Measurements from ENCODE around the gene PRR23E.

The PRR23E gene, protein sequence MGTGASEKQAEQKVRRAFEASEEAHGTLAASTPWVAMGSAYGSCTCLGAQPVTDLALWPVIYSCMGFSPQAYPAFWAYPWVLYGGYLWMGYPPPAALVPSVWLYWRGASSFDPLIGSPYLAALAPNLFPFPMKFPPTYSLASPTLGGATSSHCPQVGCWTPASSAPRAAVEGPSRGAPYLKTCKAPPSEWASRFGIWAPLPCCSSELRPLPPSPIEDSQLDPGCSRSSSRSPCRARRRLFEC

DNA sequence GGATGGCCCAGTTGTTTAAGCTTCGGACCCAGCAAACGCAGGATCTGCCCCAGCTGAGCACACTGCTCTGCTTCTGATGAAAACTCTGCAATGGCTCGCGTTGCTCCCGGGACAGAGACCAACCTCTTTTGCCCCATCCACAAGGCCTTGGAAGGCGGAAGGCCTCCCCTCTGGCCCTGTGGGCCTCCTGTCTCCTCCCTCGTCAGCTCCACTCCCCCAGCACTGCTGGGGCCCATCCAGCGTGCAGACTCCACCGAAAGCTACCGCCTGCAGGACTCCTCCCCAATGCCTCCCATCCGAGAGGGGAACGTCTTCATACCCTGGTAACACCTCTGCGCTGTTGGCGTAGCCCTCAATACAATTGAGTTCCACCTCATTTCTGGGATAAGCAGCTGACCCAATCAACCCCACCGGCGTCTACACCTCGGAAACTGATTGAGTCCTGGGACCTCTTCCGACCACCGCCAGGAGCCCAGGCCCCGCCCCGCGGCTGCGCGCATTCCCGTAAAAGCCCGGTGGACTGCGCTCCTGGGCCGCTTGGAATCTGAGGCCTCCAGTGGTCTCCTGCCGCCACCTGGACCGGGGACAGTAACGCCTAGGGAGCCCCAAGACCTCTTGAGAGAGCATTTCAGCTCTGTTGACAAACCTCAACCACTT, at the start of gene PRR23E:
Gene PRR23E (plus strand): TSS at position 556 of the 657 bp plus-strand sequence. CDS start 3,555 bp downstream, outside the sequence.
- ATAC-seq = no peak

DNA sequence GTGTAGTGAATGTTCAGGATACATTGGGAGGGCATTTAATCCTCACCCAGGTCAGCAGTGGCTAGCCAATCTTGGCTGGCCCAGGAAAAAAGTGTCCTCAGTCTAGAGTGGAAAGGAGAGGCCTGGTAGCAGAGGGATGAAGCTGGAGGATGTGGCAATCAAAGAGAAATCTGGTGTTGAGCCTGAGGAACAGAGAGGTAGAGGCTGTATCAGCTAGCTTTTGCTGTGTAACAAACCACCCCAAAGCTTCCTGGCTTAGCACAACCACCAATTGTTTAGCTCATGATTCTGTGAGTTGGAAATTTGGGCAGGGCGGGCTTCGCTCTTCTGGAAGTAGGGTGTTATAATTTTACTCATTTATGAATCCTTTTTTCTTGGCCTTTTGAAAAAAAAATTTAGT, 49.8 kb upstream of the PRR23E start:
- no peak for DNase-seq
- no peak for ATAC-seq

More for the DNA sequence above, at the start of gene PRR23E:
- no peak for DNase-seq

DNA sequence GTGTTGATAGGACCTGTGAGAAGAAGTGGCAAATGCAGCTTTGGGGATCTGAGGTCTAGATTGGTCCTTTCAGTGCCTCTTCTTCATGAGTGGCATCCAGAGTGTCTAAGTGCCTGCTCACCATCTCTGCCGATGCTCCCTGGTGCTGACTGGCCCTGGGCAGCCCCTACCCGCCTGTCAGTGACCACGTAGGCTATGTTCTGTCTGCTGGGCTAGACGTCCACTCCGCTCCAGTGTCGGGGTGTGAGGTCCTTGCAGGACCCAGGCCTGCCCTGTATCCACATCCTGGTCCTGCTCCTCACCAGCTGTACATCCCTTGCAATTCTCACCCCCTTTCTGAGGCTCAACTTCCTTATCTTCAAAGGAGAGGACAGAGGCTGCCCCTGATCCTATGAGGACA, 48.3 kb upstream of the PRR23E start:
- no peak for ATAC-seq
- DNase-seq = no peak

DNA sequence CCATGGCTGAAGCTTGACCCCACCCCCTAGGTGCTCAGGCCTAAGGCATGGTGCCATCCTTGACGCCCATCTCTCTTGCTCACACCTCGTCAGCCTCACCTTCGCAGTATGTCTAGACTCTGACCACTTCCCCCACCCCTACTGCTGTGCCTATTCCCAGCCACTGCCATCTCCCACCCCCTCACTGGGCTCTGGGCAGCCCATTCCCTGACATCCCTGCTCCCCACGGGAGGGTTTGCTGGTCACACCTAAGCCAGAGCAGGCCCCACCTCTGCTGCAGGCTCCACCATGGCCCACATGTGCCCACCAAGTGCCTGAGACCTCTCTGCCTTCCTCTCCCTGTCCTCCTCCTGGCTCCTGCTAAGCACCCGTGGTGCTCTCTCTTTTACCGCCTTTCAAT, 47.7 kb upstream of the PRR23E start:
- no peak for ATAC-seq
- DNase-seq = no peak

DNA sequence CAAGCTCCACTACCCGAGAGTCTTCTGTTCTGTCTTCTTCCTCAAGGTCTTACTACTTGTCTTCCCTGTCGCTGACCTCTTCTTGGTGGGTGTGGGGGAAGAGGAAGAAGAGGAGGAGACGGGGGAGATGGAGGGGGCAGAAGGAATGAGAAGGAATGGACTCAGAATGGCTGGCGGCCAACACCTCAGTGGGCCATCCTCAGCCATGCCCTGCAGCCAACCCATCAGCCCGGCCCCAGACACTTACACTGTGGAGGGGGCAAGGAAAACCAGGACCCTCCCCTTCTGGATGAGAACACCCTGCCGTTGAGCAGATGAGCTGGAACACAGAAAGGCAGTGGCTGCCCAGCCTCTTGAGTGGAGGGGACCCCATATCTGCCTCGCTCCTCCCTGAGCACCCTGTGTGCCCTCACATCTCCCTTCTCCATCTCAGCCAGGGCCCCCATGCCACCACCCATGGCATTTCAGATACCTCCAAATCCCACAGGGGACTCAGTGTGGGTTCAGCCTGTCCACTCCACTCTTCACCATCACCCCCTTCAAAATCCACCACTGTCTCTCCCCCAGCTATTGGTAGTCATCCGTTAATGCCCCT, 45.5 kb upstream of the PRR23E start:
- no peak for DNase-seq
- no peak for ATAC-seq

DNA sequence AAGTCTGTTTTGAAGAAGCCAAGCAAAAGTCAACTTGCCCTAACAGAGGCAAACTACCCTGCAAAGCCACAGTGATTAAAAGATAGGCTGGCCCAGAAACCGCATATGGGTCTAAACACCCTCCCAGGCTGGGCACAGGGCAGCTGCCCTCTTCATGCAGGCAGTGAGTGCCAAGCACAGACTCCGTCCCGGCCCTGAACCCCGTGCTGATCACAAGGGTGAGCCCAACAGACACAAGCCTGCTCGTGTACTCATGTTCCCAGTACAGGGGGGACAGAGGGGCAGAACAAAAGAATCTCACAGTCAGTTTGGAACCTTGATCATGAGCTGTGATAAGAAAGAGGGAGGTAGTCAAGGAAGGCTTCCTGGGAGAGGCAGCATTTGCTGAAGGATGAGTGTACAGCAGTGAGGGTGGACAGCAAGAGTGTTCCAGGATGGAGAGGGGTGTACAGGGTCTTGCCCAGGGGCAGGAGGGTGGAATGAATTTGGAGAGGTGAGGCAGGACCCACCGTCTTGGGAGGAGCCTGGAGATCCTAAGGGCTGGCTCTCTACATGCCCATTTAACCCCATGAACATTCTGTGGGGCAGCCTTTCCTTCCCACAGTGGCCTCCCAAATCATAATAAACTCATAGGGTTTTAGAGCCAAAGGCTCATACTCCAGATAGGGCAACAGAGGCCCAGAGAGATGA, 43.2 kb upstream of the PRR23E start:
- no peak for ATAC-seq

DNA sequence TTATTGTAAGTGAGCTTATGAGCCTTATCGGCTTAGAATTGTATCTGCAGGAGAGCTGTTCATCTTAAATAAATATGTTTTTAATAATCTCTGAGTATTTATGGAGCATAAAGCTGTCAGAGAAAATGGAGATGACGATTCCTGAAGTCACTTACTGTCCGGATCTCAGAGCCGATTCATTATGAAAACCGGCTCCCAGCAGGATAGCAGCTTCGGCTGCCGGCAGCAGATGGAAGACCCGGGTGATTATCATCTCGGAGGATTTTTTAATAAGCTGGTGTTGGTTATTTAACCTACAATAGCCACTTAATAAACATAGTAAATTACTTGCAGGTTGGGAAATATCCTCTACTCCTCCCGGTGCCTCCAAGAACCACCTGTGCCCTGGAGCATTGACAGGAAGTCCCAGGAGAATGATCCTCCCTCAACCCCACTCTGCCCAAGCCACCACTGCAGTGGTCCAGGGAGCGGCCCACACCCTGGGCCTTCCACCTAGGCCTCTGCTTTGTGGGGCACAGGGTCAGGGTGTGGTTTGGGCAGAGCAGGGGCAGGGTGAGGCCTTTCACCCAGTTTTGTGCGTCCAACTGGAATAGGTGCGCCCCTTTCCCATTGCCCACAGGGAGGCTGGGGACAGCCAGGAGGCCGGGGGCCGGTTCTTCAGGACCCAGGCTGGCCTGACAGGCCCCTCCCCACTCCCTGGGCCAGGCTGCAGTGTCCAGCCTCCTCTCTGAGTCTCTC, 42.2 kb upstream of the PRR23E start:
- DNase-seq = no peak
- ATAC-seq = no peak

More for the DNA sequence above, 43.2 kb upstream of the PRR23E start:
- DNase-seq = no peak

DNA sequence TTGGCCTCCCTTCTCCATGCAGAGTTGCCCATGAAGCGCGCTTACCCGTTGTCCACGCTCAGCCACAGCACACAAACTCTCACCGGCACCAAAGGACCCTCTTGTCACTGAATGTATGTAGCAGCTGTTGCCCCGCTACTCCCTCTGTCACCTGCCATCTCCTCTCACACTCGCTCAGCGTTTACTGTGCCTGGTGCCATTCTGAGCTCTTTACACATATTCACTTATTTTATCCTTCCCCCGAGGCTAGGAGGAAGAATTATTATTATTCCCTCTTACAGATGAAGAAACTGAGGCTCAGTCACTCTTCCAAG, 41.7 kb upstream of the PRR23E start:
- DNase-seq (no peak), ATAC-seq (no peak)

DNA sequence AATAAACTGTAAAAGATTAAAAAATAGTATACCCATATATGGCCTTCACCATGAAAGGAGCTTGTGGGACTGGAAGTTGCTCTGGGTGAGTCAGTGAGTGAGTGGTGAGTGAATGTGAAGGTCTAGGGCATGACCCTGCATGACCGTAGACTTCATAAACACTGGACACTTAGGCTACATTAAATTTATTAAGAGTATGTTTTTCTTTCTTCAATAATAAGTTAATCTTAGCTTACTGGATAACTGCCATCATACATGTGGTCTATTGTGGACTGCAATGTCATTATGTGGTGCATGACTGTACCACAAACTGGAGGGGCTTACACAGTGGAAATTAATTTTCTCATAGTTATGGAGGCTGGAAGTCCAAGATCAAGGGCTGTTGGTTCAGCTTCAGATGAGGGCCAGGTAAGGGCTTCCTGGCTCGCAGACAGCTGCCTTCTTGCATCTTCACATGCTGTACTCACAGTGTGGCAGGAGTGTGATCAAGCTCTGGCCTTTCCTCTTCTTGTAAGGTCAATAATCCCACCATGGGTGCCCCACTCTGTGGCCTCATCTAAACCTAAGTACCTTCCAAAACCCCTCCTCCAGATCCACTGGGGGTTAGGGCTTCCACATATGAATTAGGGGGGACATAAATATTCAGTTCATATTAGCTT, 40.8 kb upstream of the PRR23E start:
- DNase-seq = no peak
- ATAC-seq = no peak

DNA sequence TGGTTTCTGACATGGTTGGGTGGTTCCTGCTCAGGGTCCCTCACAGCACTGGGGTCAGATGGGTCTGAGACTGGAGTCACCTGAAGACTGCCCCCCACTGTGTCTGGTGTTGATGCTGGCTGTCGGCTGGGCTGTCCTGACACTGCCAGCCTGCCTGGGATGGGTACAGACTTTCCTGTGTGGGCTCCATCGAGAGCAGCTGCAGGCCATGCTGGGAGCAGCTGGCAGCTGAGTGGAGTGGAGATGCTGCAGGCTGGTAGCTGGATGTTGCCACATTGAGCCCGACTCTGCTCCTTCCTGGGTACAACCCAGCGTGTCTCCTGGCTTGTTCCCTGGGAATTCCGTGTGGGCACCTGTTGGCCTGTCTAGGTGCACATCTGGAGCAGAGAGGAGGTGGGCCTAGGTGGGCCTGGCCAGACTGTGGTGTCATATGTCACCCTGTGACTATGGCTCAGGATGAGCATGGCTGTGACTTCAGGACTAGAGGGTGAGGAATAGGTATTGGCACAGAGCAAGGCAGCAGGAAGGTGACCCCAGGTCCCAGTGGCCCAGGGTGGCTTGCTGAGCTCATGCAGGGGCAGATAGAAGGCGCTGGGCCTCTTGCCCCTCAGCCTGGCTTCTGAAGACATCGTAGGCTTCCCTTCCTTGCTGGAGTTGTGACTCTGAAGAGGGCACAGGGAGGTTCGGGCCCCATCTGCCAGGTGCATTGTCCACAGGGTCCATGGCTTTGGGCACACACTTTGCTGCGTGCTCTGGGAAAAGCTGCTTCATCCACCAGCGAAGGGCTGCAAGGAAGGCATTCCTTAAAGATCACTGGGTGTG, 40.0 kb upstream of the PRR23E start:
- DNase-seq = no peak

DNA sequence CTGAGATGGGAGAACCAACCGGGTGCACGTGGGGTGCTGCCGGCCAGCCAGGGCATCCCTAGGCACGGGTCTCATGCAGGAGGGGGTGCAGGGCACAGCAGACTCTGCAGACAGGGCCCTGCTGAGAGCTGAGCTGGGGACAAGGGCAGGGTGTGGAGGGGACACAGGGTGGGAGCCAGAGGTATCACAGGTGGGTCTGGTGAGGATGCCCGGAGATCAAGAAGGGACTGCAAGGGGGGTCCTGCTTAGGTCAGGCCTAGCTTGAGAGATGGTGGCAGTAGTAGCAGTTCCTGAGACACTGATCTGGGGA, 39.5 kb upstream of the PRR23E start:
- no peak for ATAC-seq
- DNase-seq = no peak

More for the DNA sequence above, 40.0 kb upstream of the PRR23E start:
- no peak for ATAC-seq

DNA sequence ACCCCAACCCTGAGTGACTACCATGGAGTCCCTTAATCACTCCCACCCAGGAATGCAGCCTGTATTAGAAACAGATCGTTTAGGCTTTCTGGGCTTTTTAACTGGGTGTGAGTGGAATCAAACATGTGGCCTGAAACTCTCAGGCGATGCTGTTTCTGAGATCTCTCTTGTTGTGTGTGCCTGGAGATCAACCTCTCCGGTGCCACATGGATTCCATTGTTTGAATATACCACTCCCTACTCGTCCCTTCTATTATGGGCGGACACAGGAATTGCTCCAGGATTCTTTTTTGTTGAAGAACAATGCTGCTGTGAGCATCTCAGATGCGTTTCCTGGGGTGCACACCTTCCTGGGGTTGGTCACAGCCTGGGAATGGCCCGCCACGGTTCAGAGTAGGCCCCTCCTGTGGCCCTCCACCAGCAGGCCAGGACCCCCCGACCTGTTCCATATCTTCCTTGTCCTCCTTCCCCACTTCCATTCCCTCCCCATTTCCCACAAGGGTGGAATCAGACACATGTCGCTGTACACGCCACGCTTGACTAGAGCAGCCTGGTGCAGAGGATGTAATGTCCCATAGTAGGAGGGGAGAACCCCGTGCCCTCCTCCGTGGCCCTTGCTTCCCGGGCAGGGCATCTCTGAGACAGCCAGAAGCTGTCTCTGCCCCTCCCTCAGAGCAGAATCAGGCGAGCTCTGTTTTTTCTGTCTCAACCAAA, 36.4 kb upstream of the PRR23E start:
- DNase-seq (no peak), ATAC-seq (no peak)

DNA sequence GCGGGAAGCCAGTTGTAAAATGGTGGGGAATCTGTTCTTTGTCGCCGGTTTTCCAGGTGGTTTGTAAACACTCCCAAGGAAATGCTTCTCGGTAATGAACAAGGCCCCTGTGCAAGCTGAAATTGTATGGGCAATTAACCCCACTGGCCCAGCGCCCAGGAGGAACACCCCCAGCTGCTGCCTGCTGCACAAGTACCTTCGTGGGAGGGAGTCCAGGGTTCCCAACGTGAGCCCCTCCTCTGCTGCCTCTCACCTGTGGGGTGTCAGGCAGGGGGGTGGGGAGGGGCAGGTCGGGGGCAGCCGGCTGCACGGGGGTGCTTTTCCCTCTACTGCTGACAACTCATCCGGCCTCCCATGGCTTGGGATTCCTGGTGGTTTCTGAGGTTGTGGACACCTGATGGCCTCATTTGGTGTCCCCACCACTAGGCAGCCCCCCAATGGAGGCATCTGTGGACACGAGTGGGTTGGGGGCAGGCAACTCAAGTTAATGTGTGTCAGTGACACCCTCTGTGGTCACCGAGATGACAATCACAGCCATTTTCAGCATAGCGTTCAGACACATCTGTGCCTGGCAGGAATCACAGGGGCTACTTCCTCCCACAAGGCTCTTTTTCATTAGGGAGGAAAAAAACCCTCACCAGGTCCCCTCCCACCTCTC, 35.6 kb upstream of the PRR23E start:
- ATAC-seq = no peak
- DNase-seq = no peak

DNA sequence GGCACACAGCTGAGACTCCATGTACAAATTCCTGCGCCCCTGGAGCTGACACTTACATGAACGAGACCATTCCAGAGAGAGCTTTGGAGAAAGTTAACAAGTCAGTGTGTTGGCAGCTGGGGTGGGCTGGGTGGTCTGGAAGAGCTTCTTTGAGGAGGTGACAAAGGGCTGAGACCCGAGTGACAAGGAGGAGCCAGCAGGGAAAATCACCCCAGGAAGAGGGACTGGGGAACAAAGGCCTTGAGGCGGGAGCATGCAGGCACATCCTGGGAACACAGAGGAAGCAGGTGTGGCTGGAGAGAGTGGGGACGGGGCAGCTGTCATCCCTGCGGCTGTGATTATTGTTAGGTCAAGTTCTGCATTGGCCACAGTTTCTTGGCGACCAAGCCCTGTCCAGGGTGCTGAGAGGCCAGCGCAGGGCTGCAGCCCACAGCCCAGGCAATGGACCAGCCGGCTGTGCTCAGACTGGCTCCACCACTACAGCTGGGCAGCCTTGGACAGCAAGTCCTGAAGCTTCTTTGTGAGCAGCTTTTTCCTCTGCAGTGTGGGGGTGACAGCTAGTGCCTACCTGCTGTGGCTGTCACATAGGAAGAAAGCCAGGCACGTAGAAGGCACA, 34.2 kb upstream of the PRR23E start:
- ATAC-seq (no peak), DNase-seq (no peak)

DNA sequence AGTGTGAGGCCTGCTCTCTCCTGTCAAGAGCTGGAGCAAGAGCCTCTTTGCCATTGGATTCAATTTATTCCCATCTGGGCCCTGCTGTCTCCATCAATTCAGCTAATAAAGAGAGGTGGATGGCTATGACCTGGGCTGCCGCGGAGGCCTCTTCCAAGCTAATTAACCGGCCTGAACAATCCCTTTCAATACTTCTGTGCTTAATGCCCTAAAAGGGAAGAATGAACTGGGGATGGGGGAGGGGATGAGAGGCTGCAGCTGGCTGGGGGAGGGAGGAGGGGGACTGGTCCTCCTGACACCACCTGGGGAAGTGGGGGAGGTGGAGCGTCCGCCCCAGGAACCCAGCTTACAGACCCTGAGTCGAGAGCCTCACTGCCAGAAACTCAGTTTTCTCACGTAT, 33.4 kb upstream of the PRR23E start:
- ATAC-seq (no peak), DNase-seq (no peak)

DNA sequence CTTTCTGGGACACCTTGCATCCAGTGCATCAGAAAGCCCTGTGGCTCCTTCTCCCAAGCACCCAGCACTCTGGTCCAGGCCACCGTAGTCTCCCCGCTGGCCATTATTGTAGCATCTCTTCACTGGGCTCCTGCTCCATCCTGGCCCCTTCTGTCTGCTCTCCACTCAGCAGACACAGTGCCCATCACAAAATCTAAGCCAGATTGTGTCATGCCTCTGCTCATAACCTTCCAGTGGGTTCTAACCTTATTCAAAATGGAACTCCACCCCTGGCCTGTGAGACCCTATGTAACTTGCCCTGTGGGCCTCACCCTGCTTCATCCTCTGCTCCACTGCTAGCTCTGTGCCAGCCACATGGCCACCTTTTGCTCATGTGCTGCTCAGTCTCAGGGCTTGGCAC, 31.7 kb upstream of the PRR23E start:
- no peak for ATAC-seq
- DNase-seq = no peak

DNA sequence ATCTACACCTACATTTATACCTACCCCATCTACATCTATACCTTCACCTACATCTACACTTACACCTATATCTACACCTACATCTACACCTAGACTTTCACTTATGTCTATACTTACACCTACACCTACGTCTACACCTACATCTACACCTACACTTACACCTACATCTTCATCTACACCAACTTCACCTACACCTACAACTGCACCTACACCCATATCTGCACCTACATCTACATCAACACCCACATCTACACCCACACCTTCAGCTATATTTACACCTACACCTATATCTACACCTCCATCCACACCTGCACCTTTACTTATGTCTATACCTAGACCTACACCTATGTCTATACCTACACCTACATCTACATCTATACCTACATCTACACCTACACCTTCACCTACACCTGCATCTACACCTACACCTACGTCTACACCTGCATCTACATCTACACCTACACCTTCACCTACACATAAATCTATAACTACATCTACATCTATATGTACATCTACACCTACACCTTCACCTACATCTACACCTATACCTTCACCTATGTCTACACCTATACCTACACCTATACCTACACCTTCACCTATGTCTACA, 30.9 kb upstream of the PRR23E start:
- ATAC-seq (no peak), DNase-seq (no peak)

DNA sequence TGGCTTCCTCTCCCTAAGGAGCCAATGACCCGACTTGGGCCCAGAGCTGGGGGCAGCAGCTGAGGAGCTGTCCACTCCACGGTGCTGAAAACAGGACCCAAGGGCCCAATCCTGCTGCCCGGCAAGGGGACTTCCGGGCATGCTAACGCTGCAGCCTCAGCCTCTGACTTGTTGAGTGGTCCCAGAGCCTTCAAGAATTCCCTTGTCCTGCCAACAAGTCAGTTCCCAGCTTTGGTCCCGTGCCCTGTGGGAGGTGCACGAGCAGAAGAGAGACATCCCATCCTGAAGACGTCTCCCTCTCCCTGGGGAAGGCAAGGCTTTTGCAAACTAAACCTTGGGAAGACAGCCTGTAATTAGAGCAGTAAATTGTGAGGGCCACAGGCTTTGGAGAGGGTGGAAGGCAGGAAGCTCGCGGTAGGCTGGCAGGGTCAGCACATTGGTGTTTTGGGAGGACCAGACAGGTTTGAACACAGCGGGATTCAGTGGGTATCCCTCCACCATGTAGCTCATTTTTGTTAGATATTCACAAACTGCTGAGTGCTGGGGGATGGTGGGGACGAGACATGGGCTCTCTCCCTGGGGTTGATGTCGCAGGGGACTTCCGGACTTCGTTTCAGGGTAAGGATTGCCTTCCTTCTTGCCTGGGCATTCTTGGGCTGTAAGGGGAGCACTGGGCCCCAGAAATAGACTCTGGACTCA, 29.8 kb upstream of the PRR23E start:
- ATAC-seq = no peak
- no peak for DNase-seq

DNA sequence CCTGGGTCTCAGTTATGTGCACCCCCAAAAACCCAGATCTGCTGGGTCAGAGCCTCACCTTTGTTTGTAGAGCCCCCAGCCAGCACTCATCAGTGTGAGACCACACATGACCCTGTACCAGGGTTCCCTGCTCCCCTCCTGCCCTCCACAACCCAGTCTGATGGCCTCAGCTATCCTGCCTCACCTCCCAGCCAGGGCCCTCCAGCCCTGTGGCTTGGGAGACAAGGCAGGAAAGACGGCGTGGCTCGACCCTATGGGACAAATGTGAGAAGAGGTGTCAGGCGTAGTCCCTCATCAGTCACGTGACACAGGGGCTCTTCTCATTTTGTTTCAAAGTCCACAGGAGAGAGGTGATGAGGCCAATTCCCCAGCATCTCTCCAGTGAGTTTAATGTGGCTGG, 28.3 kb upstream of the PRR23E start:
- ATAC-seq = no peak
- no peak for DNase-seq
